Aorta (tissue), 5 donors: ENCODE data around the gene TMEFF1. TPM values are rescaled to one million over a fixed set of nuclear protein-coding genes. Genes with fewer than 3 reads are reported as not detected.
"Not testable (repeated sequence)": the region's sequence is repeated elsewhere in the genome, so short reads cannot be mapped to it uniquely, and the experiment has no call there.

Experiments
- ATAC-seq: fragments of 200-7000 bp; cut with Tn5 transposase; one replicate; pipeline ENCODE4 v1.9.1; 2022; ENCODE audit warnings: moderate library complexity; ENCODE audit not compliant: low FRiP score
- DNase-seq, 2 donors: peaks; one replicate each; pipeline ENCODE4 v3.0.0-alpha.2; 2020
- H3K27ac ChIP-seq, 2 donors: one replicate each; pipeline ENCODE4 v1.5.1; 2013; ENCODE audit warnings: low read length in 2 of 2, mild to moderate bottlenecking in 2 of 2, moderate library complexity in 2 of 2, control low read depth in 1 of 2, inconsistent platforms in 1 of 2, low read depth in 1 of 2
- H3K27me3 ChIP-seq, 2 donors: one replicate each; pipeline ENCODE4 v1.6.1; 2013; ENCODE audit warnings: control low read depth in 1 of 2, low read length in 1 of 2, mild to moderate bottlenecking in 1 of 2, moderate library complexity in 1 of 2; ENCODE audit not compliant: insufficient read depth in 2 of 2, control insufficient read depth in 1 of 2
- H3K36me3 ChIP-seq, 2 donors: one replicate each; pipeline ENCODE4 v1.6.1; 2013; ENCODE audit warnings: control low read depth in 1 of 2, low read length in 1 of 2, mild to moderate bottlenecking in 1 of 2; ENCODE audit not compliant: insufficient read depth in 2 of 2, control insufficient read depth in 1 of 2
- H3K4me1 ChIP-seq, 2 donors: one replicate each; pipeline ENCODE4 v1.6.1; 2013; ENCODE audit warnings: low read length in 2 of 2, control low read depth in 1 of 2, mild to moderate bottlenecking in 1 of 2, moderate library complexity in 1 of 2; ENCODE audit not compliant: insufficient read depth in 2 of 2, control insufficient read depth in 1 of 2
- H3K4me3 ChIP-seq, 2 donors: one replicate each; pipeline ENCODE4 v1.5.1; 2013; ENCODE audit warnings: low read length in 2 of 2, control low read depth in 1 of 2, mild to moderate bottlenecking in 1 of 2
- H3K9me3 ChIP-seq: one replicate; pipeline ENCODE4 v1.6.1; 2013; ENCODE audit warnings: mild to moderate bottlenecking, low read length; ENCODE audit not compliant: control insufficient read depth
- WGBS, 2 donors: extraction: QIAGEN DNeasy Blood & Tissue Kit; methylation state at CpG; one replicate each; pipeline ENCODE4 v1.1.7; 2013; 5-methylcytosine and 5-hydroxymethylcytosine counted together
- intact Hi-C, 2 donors: fragments of 100-400 bp; cut with DNase I; formaldehyde crosslinking; loops; one replicate each; pipeline versions ENCODE4 v1.14.2 to v1.15.0; 2022
- polyA plus RNA-seq, 2 donors: library from polyadenylated mRNA; stranded (reverse); fragments of 200-250 nt; gene quantifications; one replicate each; pipeline ENCODE4 v1.2.3, GENCODE V29; 2013
- total RNA-seq, 2 donors: library from RNA; stranded (reverse); fragmentation: NEBNext Ultra II Directional; extraction: Animal tissue kit (Norgen Biotek cat#: 25700); gene quantifications; one replicate each; pipeline ENCODE4 v1.2.1, GENCODE V29; 2021
- donor health status: healthy with polysubstance abuse.
- donor health status: Bipolar disorder and iron deficiency.
- donor health status: DM: no; HTN: no; CAD: no.
- donor health status: DM: no; HTN: no; CAD: no.
- donor health status: DM: yes; HTN: yes; CAD: no.

Gene TMEFF1
- total and polyA plus RNA-seq, 4 donors: 0.27 to 0.78 TPM; not detected in 2

GRCh38 chr9:100498592-100498991, 25.6 kb downstream of the TMEFF1 start:
- Histone ChIP-seq H3K36me3 (no peaks in the 10 kb centered on the region), H3K4me1 (no peaks in the 10 kb centered on the region), H3K27me3 (no peaks in the 10 kb centered on the region), H3K27ac (no peak overlapping the region), H3K9me3 (no peaks in the 10 kb centered on the region), H3K4me3 (no peak overlapping the region)
- DNase-seq: no peak
- intact Hi-C loops: no loop called here
- WGBS, 2 donors: 93 to 97% methylated on average over 5 of the region's 5 CpGs
- no peak for ATAC-seq

- WGBS, 2 donors: 89 to 90% methylated on average over 4 of the region's 4 CpGs
- no peak for ATAC-seq
These were observed 26.5 kb downstream of the TMEFF1 start for GRCh38 chr9:100499460-100499859.

GRCh38 chr9:100499866-100500265, 26.9 kb downstream of the TMEFF1 start:
- H3K9me3 ChIP-seq: no peaks in the 10 kb centered on the region
- H3K27ac ChIP-seq: no peak overlapping the region
- DNase-seq: no peak
- H3K27me3 ChIP-seq: no peaks in the 10 kb centered on the region
- H3K4me1 ChIP-seq: no peaks in the 10 kb centered on the region
- 60 to 66% methylated on average over 2 of the region's 2 CpGs for WGBS, 2 donors
- intact Hi-C loops: no loop called here
- H3K4me3 ChIP-seq: no peak overlapping the region
- H3K36me3 ChIP-seq: no peaks in the 10 kb centered on the region
- no peak for ATAC-seq

More at GRCh38 chr9:100499460-100499859, 26.5 kb downstream of the TMEFF1 start:
- DNase-seq: no peak
- Histone ChIP-seq H3K4me3 (no peak overlapping the region), H3K4me1 (no peaks in the 10 kb centered on the region), H3K9me3 (no peaks in the 10 kb centered on the region), H3K27me3 (no peaks in the 10 kb centered on the region), H3K27ac (no peak overlapping the region), H3K36me3 (no peaks in the 10 kb centered on the region)
- intact Hi-C loops: no loop called here

GRCh38 chr9:100505564-100506159, 32.7 kb downstream of the TMEFF1 start:
- intact Hi-C loops: no loop called here
- no peaks in the 10 kb centered on the region for H3K9me3 ChIP-seq
- WGBS, 2 donors: 46 to 50% methylated on average over 4 of the region's 4 CpGs
- H3K4me3 ChIP-seq: no peak overlapping the region
- no peaks in the 10 kb centered on the region for H3K4me1 ChIP-seq
- DNase-seq: peak in 1 of 2 donors; percentile 55
- no peaks in the 10 kb centered on the region for H3K27me3 ChIP-seq
- no peak overlapping the region for H3K27ac ChIP-seq
- H3K36me3 ChIP-seq: no peaks in the 10 kb centered on the region
- ATAC-seq: no peak

- ATAC-seq, H3K4me1 ChIP-seq, H3K36me3 ChIP-seq, intact Hi-C loops, DNase-seq, H3K27me3 ChIP-seq, H3K9me3 ChIP-seq, H3K27ac ChIP-seq, H3K4me3 ChIP-seq: not testable (repeated sequence)
These were observed 34.4 kb downstream of the TMEFF1 start for GRCh38 chr9:100507350-100507749.

- Histone ChIP-seq H3K4me3 (no peak overlapping the region), H3K27ac (no peak overlapping the region), H3K4me1 (no peaks in the 10 kb centered on the region), H3K9me3 (no peaks in the 10 kb centered on the region), H3K27me3 (no peaks in the 10 kb centered on the region), H3K36me3 (no peaks in the 10 kb centered on the region)
- ATAC-seq (no peak), DNase-seq (no peak)
- intact Hi-C loops: no loop called here
- 96 to 97% methylated on average over 1 of the region's 1 CpG for WGBS, 2 donors
These were observed 38.3 kb downstream of the TMEFF1 start for GRCh38 chr9:100511205-100511604.

- H3K36me3 ChIP-seq: peaks cover 0 to 2% of the 10 kb centered on the region in 2 donors
- no peak overlapping the region for H3K27ac ChIP-seq
- no peaks in the 10 kb centered on the region for H3K9me3 ChIP-seq
- intact Hi-C loops: no loop called here
- no peak overlapping the region for H3K4me3 ChIP-seq
- no peaks in the 10 kb centered on the region for H3K27me3 ChIP-seq
- DNase-seq (no peak), ATAC-seq (no peak)
- H3K4me1 ChIP-seq: no peaks in the 10 kb centered on the region
- WGBS, 2 donors: 72% methylated on average over 6 of the region's 6 CpGs
These were observed 42.9 kb downstream of the TMEFF1 start for GRCh38 chr9:100515578-100516494.

GRCh38 chr9:100521282-100521681, 48.3 kb downstream of the TMEFF1 start:
- H3K27ac ChIP-seq: no peak overlapping the region
- 89 to 90% methylated on average over 3 of the region's 3 CpGs for WGBS, 2 donors
- DNase-seq (no peak), ATAC-seq (no peak)
- no peaks in the 10 kb centered on the region for H3K27me3 ChIP-seq
- no peaks in the 10 kb centered on the region for H3K9me3 ChIP-seq
- H3K4me1 ChIP-seq: no peaks in the 10 kb centered on the region
- H3K36me3 ChIP-seq: peaks cover 0 to 7% of the 10 kb centered on the region in 2 donors
- intact Hi-C loops: no loop called here
- no peak overlapping the region for H3K4me3 ChIP-seq

- no peaks in the 10 kb centered on the region for H3K27me3 ChIP-seq
- intact Hi-C loops: no loop called here
- no peak overlapping the region for H3K4me3 ChIP-seq
- no peak overlapping the region for H3K27ac ChIP-seq
- no peaks in the 10 kb centered on the region for H3K4me1 ChIP-seq
- ATAC-seq: no peak
- 96 to 98% methylated on average over 2 of the region's 2 CpGs for WGBS, 2 donors
- no peak for DNase-seq
- H3K9me3 ChIP-seq: no peaks in the 10 kb centered on the region
- H3K36me3 ChIP-seq: peaks cover 0 to 5% of the 10 kb centered on the region in 2 donors
These were observed 52.6 kb downstream of the TMEFF1 start for GRCh38 chr9:100525563-100525962.
